HG02885 (cell line): ENCODE results near the gene SELENOP.
"Not testable (repeated sequence)": the region's sequence is repeated elsewhere in the genome, so short reads cannot be mapped to it uniquely, and the experiment has no call there.

Source experiments
- ATAC-seq: cut with Tn5 transposase; IDR thresholded peaks from one replicate; pipeline ENCODE4 v1.9.1; 2021; ENCODE audit warnings: mild to moderate bottlenecking; ENCODE audit not compliant: unreplicated experiment, poor library complexity

SELENOP gene

DNA sequence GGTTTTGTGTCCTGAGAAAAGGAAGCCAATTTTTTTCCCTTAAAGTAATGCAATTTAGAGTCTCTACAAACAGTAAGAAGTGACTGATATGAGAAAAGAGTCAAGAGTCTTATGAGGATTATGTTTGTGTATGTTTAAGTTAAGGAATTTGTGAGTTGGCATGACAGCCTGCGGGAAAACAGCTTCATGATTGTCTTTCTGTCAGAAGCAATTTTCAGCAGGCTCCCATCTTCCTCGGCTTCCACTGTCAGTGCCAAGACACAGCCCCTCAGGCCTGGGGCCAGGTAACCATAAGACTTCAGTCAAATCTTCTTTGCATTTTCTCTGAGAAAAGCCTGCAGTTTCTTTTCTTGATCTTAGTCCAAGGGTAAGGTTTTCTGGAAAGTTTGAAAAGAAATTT, 17.0 kb upstream of the SELENOP start:
- no peak for ATAC-seq

DNA sequence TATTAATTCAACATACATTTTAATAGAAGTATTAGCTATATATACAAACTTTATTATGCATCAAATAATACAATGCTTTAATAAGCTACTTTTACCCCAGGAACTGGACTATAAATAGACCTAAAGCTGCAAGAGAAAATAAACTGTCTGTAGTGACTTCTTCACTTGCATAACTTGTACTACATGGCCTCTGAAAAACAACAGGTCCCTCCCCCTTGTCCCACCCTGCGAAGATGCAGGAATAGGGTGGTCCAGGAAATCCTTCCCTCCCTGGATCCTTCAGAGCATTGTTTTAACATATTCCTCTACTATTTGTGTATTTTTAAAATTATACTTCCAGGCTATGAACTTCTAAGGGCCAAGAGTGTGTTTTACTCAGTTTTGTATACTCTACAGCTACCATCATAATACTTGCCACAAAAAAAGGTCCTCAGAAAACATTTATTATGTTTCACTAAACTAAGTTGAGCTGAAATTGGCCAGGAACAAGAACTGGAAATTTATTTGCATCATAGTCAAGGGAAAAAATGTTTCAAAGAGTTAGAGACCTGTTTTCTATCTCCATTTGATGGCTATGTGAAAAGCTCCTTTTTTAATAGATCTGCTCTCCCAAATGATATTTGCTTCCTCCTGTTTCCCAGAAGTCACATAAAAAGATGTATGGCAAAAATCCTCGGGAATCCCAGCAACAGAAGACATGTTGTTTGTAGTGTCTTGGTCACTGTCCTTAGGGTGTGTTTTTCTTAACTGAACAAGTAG, 15.2 kb upstream of the SELENOP start:
- no peak for ATAC-seq

DNA sequence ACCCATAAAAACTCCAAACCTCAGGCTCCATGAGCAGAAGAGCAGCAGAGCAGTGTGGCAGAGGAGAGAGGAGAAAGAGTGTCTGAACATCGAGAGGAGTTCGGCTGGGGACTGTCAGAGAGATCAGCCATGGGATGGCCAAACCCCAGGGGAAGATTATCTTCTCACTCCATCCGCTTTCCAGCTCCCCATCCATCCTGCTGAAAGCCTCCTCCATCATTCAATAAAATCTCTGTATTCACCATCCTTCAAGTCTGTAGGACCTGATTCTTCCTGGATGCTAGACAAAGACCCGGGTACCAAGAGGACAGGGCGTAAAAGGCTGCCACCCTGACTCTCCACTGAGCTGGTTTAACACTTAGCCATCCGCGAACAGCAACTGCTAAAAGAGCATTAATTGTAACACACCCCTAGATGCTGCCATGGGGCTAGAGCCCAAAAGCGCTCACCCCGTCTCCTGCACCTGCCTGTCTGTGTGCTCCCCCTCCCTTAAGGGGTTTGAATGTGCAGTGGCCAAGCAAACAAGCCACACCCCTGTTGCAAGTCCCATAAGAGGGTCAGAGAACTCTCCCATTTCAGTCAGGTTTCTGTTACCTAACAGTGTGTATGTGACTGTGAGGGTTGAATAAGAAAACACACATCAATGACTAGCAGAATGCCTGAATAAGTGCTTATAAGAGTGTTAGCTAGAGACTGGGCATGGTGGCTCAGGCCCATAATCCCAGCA, 13.9 kb upstream of the SELENOP start:
- no peak for ATAC-seq

DNA sequence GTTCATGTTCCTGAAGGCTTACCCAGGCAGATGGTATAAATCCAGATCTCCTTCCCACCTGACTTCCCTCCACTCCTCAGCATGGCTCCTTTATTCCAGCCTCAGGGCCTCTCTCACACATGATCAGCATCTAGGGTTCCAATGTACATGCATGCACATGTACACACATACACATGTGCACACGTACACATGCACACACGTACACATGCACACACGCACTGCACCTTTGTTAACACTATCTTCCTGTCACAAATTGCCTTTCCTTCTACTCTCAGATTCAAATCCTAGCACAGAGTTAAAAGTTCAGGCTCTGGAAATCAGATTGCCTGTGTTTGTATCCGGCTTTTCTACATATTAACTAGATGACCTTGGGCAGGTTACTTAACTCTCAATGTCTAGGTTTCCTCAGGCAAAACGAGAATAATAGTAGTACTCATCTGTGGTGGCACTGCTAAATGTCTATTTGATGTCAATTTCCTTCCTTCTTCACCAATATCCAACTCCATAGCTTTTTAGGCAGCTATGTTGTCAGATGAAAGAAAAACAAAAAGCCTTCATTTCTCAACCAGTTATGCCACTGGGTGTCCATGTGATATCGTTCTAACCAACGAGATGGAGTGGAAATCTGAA, 12.8 kb upstream of the SELENOP start:
- ATAC-seq: no peak

DNA sequence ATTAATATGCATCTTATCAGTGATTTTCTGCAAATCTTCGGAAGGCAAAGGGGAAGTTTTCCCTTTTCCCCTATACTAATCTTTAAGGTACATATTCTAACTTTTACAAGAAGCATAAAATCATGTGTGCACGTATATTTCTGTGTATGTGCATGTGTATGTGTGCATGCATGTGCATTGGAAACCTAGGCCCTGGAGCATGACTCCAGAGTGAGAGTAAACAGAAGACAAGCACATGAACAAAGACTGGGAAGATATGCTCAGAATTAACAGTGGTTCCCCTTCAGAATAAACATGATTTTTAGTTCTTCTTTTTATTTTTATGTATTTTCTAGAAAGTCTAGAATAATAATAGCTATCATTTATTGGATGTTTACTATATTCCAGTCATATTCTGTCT, 10.9 kb upstream of the SELENOP start:
- no peak for ATAC-seq

DNA sequence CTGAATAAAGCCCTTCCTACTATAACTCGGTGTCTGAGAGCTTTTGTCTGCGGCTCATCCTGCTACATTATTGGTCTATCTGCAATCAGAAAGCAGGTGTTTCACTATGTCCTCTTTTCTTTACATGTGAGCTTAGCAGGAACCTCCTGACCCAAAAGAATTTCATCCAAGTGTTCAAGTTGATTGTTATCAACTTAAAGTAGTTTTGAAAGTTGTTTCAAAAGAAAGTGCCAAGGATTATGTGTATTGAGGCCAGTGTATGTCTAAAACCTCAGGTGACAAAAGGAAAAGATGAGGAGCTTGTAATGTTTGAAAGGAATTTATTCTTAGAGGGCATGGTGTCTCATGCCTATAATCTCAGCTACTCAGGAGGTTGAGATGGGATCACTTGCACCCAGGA, 8.1 kb upstream of the SELENOP start:
- ATAC-seq: no peak

DNA sequence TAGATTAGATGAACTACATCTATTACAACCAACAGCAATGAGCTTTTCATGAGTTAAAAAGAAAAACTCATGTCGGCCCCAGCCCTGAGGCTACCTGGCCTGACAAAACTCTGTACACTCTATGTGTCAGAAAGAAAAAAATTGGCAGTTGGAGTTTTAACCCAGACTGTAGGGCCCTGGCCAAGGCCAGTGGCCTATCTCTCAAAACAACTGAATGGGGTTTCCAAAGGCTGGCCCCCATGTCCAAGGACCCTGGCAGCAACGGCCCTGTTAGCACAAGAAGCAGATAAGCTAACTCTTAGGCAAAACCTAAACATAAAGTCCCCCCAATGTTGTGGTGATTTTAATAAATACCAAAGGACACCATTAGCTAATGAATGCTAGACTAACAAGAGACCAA, 4.9 kb upstream of the SELENOP start:
- ATAC-seq: not testable (repeated sequence)

DNA sequence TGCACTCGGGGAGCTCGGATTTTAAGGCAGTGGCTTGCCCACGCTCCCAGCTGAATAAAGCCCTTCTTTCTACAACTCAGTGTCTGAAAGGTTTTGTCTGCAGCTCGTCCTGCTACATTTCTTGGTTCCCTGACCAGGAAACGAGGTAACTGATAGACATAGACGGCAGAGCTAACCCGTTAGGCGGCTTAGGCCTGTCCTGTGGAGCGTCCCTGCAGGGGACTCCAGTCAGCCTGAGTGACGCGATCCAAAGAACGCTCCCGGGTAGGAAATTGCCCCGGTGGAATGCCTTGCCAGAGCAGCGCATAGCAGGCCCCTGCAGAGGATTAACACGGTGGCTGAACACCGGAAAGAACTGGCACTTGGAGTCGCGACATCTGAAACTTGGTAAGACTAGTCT, 1.8 kb upstream of the SELENOP start:
- no peak for ATAC-seq

DNA sequence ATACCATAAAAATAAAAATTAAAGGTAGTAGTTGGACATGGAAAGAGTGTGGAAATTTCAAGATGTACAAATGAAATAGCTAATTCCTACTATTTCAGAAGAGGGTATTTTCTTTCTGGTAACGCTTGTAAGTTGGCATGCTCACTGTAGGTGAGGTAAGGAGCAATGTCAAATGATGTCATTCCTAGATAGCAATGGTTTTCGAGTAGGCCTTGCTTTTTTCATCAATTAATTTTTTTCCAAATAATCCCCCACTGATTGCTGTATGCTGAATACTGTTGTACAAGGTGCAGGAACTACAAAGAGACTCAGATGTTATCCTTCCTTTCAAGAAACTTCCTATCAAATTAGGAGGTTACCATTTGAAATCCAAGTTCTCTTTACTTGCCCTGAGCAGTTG, 928 bp upstream of the SELENOP start:
- no peak for ATAC-seq

DNA sequence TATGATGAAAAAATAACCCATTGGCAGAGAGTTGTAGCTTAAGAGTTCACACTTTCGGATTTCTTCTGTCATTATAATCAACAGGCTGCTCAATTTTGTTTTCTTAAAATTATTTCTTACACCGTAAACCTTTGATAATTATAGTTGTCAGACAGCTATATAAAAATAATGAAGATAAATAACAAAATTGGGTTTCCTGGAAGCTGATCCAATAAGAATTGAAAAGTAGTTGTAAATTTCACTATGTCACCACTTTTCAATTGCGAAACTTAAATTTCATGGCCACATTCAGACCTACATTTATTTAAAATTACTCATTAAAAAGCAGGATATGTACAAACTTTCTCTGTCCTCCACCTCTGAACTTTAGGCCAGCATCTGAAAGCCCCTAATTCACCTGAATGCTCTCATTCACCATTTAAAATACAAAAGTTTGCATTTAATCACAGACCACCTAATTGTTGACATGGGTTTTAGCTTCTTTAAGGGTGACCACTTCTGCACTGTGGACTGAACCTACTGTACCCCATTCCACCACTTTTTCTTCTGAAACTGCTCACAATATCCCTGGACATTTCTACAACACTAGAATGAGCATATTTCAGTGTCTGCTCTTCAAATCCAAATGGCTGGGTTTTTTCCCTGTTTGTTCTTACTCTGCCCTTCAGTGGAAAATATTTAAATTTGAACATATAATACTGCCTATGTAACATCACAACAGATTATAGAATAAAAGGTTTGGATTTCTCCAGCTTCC, 680 bp downstream of the SELENOP start:
- ATAC-seq: no peak

DNA sequence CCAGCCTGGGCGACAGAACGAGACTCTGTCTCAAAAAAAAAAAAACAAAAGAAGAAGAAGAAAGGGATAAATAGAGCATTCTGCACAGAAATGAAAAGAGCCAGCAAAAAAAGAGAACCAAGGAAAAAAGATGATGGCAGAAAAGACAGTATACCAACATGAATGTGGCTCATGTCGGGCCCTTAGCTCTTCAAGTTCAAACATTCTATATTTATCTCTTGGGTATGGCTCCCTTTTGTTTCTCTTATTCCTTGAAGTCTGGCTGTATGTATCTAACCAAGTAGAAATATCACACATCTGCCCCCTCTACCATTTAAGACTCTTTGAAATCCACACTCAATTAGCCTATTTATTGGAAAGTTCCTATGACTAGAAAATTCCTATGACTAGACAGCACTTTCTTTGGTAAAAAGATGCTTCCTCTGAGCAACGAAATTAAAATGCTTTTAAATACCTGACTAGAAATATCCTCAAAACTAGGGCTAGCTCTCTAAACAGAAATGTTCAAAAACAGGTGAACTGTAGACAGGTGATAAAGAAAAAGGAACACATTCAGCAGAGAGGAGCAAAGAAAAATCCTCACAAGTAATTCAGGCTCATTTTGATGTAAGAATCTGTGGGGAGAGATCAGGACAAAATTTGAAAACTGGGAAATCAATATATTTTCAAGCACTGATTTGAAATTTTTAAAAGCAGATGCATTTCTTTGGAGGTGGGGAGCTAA, 2.6 kb downstream of the SELENOP start:
- ATAC-seq: no peak

DNA sequence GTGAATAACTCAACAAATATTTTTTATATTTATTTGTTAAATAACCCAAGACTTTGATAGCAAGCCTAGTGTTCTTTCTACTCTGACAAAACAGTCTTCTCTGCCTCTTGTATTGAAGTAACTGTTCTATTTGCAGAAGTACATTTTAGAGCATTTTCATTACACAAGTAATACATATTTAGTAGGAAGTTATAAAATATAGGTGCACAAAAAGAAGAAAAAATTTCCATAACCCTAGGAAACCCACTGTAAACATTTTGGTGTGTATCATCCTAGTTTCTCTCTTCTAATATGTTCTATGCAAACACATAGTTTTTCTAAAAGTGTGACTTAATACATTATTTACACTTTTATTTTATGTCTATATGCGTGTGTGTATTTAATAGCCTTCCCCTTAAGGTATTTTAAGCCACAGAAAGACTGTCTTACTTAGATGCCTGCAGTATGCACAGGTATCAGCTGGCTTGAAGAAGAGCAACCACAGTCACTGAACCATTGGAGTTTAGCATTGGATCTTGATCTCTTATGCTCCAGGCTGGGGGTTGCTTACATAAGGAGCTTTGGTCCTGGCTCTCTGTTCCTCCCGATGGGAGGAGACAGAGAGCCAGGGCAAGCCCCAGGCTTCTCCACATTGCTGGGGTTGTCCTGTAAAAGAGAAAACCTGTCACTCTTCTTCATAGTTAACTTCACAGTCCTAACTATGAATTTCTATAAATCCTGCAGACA, 3.8 kb downstream of the SELENOP start:
- ATAC-seq: no peak

DNA sequence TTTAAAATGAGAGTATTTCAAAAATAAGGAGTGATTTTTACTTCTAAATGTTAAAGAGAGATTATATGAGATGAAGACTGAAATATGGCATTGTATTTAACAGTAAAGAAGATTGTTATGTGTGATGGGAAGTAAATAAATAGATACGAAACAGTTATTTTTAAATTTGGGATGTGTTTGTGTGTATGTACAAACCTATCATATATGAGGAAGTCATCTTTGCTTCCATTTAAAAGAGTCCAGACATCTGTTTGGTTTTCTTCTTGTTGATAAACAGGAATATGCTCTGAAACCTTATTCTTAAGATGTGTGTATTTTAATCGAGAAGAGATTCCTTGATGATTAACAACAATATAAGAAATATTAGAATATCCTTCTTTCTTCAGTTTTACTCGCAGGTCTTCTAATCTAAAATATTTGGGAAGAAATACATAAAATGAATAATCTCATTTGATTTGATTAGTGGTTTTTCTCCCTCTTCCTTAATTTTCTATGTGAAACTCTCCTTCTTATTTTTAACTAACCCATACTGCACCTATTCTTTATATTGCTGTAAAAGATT, 4.9 kb downstream of the SELENOP start:
- ATAC-seq: no peak

DNA sequence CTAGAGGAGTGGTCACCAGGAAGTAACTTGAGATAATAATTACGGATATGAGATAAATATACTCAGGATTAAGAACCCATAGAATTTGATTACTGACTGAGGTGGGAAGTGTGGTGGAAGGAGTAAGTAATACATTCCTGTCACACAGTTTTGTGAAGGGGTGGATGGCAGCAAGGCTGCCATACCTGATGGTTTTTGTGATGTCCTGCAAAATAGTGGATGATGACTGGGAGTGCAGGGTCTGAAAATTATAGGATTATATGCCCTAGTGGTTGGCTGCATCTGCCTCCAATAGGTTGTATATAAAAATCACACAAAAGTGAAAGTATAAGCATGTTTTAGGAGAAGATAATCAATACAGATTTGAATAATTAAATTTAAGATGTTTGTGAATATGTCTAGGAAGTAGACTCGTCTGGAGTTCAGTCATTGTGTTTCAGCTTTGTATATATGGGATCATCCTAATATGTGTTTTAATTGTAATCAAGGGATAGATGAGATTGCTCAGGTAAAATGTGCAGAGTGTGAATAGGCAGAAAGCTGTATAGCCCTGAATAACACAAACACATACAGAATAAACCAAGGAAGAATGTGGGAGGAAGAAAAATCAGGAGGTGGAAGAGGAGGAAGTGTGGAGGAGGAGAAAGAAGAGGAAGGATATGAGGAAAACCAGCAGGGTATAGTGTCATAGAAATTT, 5.5 kb downstream of the SELENOP start:
- ATAC-seq: no peak

DNA sequence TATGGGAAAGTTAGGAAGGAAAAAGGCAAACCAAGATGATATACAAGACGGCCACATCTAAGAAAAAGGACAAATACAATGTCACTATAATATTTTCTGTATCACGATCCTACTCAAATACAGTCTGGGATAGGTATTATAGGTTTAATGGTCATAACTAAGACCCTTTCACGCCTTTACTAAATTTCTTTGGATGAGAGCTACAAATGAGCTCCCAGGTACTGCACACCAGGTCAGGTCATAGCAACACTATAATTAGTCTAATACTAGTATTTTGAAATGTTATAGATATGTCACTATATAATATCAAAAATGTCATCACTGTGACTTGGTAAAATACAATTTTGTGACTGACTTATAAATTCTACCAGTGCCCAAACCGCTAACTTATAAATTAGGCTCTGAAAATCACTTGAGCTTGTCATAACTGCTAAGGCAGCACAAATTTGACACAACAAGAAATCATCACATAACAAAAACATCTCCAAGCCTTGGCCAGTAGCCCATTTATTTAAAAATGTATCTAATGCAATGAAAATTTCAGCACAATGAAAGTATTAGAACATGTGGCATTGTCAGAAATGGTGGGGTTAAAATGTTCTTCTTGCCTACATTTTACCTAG, 6.9 kb downstream of the SELENOP start:
- ATAC-seq: no peak

DNA sequence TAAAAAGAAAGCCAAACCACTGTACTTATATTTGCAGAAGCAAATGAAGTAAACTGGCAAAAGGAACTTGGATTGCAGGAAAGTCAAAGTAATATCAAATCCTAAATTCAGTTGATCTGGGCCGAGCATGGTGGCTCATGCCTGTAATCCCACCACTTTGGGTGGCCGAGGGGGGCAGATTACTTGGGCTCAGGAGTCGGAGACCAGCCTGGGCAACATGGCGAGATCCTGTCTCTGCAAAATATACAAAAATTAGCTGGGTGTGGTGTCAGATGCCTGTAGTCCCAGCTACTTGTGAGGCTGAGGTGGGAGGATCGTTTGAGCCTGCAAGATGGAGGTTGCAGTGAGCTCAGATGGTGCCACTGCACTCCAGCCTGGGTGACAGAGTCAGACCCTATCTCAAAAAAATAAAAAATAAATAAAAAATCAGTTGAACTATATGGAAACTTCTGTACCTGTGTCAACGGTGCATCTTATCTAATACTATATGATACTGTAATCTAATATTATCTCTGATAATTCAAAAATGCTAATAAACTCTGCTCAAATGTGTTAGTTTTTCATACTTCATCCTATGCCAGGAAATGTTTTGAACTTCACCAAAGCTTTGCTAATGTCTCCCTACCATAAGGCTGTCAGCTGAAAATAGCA, 10.1 kb downstream of the SELENOP start:
- no peak for ATAC-seq

DNA sequence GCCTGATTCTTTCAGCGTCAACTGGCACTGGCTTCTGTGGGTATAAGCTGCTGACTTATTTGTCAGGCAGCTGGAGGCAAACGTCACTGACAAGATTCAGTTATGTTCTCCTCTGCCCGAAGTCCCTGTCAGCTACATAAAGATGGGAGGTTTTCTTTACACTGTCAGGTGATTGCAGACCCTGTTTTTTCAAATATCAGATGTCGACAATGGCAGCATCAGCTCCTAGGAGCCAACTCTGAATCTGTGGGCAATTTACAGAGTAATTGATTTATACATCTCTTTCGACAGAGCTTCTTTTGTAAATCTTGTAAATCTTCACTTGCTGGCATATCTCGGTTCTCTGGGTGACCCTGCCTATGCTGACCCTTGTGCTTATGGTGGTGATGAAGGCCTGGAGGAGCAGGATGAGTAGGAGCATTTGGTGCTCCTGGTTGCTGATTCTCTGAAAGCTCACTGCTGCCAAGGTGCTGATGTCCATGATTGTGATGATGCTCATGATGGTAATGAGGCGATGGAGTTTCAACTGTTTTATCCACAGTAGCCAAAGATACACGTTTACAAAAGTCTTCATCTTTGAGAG, 10.9 kb downstream of the SELENOP start:
- no peak for ATAC-seq
